GM23338 (cell line): ENCODE results near the gene LRATD1. TPM values are rescaled to one million over a fixed set of nuclear protein-coding genes. Genes with fewer than 3 reads are reported as not detected.

Source experiments
- ATAC-seq: fragments of 200-7000 bp; cut with Tn5 transposase; 3 replicates; pipeline ENCODE4 v1.9.1; 2020
- DNase-seq: peaks from one replicate; pipeline ENCODE4 v3.0.0-alpha.2; 2015; ENCODE audit warnings: low spot score
- H2AFZ ChIP-seq: fragments of 200-600 bp; sonication (generic); 2 replicates; pipeline ENCODE4 v1.8.0; 2016; ENCODE audit warnings: antibody characterized with exemption, mild to moderate bottlenecking, moderate library complexity
- H3F3A ChIP-seq: fragments of 200-600 bp; sonication (generic); replicated peaks from 2 replicates; pipeline ENCODE4 v1.8.0; 2017; ENCODE audit warnings: antibody characterized with exemption, mixed run types, low read depth
- H3K27ac ChIP-seq: fragments of 200-600 bp; sonication (generic); 2 replicates; pipeline ENCODE4 v1.6.1; 2016; ENCODE audit warnings: low read depth
- H3K27me3 ChIP-seq: fragments of 200-600 bp; sonication (generic); 2 replicates; pipeline ENCODE4 v1.8.0; 2016; ENCODE audit warnings: mild to moderate bottlenecking, mixed run types, moderate library complexity; ENCODE audit not compliant: insufficient read depth
- H3K36me3 ChIP-seq: fragments of 200-600 bp; sonication (generic); 2 replicates; pipeline ENCODE4 v1.8.0; 2016; ENCODE audit warnings: mild to moderate bottlenecking; ENCODE audit not compliant: insufficient read depth
- H3K4me1 ChIP-seq: fragments of 200-600 bp; sonication (generic); 2 replicates; pipeline ENCODE4 v1.8.0; 2016; ENCODE audit warnings: mild to moderate bottlenecking, moderate library complexity; ENCODE audit not compliant: insufficient read depth
- H3K4me2 ChIP-seq: fragments of 200-600 bp; sonication (generic); 2 replicates; pipeline ENCODE4 v1.7.1; 2017; ENCODE audit warnings: mixed run types
- H3K4me3 ChIP-seq: fragments of 200-600 bp; sonication (generic); 2 replicates; pipeline ENCODE4 v1.6.1; 2016; ENCODE audit warnings: mixed run types
- H3K79me2 ChIP-seq: fragments of 200-600 bp; sonication (generic); replicated peaks from 2 replicates; pipeline ENCODE4 v1.8.0; 2017; ENCODE audit warnings: mild to moderate bottlenecking; ENCODE audit not compliant: insufficient read depth
- H3K9me2 ChIP-seq: fragments of 200-600 bp; sonication (generic); 2 replicates; pipeline ENCODE4 v1.8.0; 2017; ENCODE audit not compliant: insufficient read depth
- H4K20me1 ChIP-seq: fragments of 200-600 bp; sonication (generic); replicated peaks from 2 replicates; pipeline ENCODE4 v1.8.0; 2017; ENCODE audit warnings: mild to moderate bottlenecking; ENCODE audit not compliant: insufficient read depth
- H3K27ac Mint-ChIP-seq: 2 replicates; pipeline ENCODE4 v1.8.0; 2020; ENCODE audit warnings: inconsistent platforms, mild to moderate bottlenecking, moderate library complexity, mixed read lengths
- H3K27me3 Mint-ChIP-seq: 3 replicates; pipeline ENCODE4 v1.8.0; 2022; ENCODE audit warnings: low read depth, mild to moderate bottlenecking, moderate library complexity, mixed read lengths, inconsistent platforms; ENCODE audit not compliant: insufficient read depth, poor library complexity
- H3K36me3 Mint-ChIP-seq: 3 replicates; pipeline ENCODE4 v1.8.0; 2021; ENCODE audit warnings: low read depth, mild to moderate bottlenecking, inconsistent platforms, moderate library complexity, mixed read lengths
- H3K4me1 Mint-ChIP-seq: 3 replicates; pipeline ENCODE4 v1.8.0; 2020; ENCODE audit warnings: mild to moderate bottlenecking, inconsistent platforms, mixed read lengths
- H3K4me3 Mint-ChIP-seq: 3 replicates; pipeline ENCODE4 v1.8.0; 2021; ENCODE audit warnings: moderate library complexity, mild to moderate bottlenecking, inconsistent platforms, mixed read lengths
- H3K9me3 Mint-ChIP-seq: 3 replicates; pipeline ENCODE4 v1.8.0; 2020; ENCODE audit warnings: moderate library complexity, mild to moderate bottlenecking, inconsistent platforms, mixed read lengths
- CREB1 ChIP-seq: fragments of 250-450 bp; sonication (Bioruptor Pico); IDR thresholded peaks from 2 replicates; pipeline ENCODE4 v1.5.0; 2020; ENCODE audit warnings: low read depth, mild to moderate bottlenecking, moderate library complexity
- EZH2 ChIP-seq: fragments of 200-600 bp; sonication (generic); IDR thresholded peaks from one replicate; pipeline ENCODE4 v1.8.0; 2017; ENCODE audit warnings: antibody characterized with exemption, mild to moderate bottlenecking, low read depth; ENCODE audit not compliant: unreplicated experiment
- EZH2phosphoT487 ChIP-seq: fragments of 200-600 bp; sonication (generic); IDR thresholded peaks from one replicate; pipeline ENCODE4 v1.8.1; 2018; ENCODE audit warnings: antibody characterized with exemption; ENCODE audit not compliant: unreplicated experiment
- JUNB ChIP-seq: IDR thresholded peaks from one replicate; pipeline ENCODE4 v1.6.1; 2016; ENCODE audit warnings: antibody characterized with exemption; ENCODE audit not compliant: unreplicated experiment
- NANOG ChIP-seq: IDR thresholded peaks from 2 replicates; pipeline ENCODE4 v1.6.1; 2016; ENCODE audit warnings: antibody characterized with exemption, borderline replicate concordance
- POLR2AphosphoS5 ChIP-seq: IDR thresholded peaks from 2 replicates; pipeline ENCODE4 v1.6.1; 2016; ENCODE audit warnings: antibody characterized with exemption, low read depth
- STAT1 ChIP-seq: IDR thresholded peaks from one replicate; pipeline ENCODE4 v1.6.1; 2016; ENCODE audit warnings: antibody characterized with exemption; ENCODE audit not compliant: unreplicated experiment
- ZNF114 ChIP-seq: fragments of 250-450 bp; sonication (Bioruptor Pico); IDR thresholded peaks from 2 replicates; pipeline ENCODE4 v1.5.0; 2020; ENCODE audit warnings: mild to moderate bottlenecking, moderate library complexity
- ZNF331 ChIP-seq: fragments of 250-450 bp; sonication (Bioruptor Pico); IDR thresholded peaks from 2 replicates; pipeline ENCODE4 v1.5.0; 2020; ENCODE audit warnings: low read depth, mild to moderate bottlenecking, moderate library complexity
- polyA plus RNA-seq: library from polyadenylated mRNA; unstranded; fragments of >200 nt; fragmentation: Nextera tagmentation; extraction: Ambion mirVana; gene quantifications from 2 replicates; pipeline ENCODE4 v1.2.1, GENCODE V29; 2016
- total RNA-seq: library from RNA; depleted of rRNA; stranded (reverse); fragments of >200 nt; shearing (Covaris generic); gene quantifications from 2 replicates; pipeline ENCODE4 v1.2.3, GENCODE V29; 2014
- TF ChIP-seq, protein P1 (sequence below): IDR thresholded peaks from 2 replicates; pipeline ENCODE4 v1.6.1; 2016; ENCODE audit warnings: antibody characterized with exemption
- TF ChIP-seq, protein P2 (sequence below), 2 experiments: fragments of 200-600 bp in 1 of 2; sonication (generic) in 1 of 2; conservative IDR thresholded peaks; 2 replicates each; pipeline versions ENCODE4 v1.5.1 to v1.6.1; 2016 to 2017; ENCODE audit warnings: antibody characterized with exemption in 2 of 2, low read depth in 2 of 2, mild to moderate bottlenecking in 2 of 2, moderate library complexity in 1 of 2
- TF ChIP-seq, protein P3 (sequence below): IDR thresholded peaks from one replicate; pipeline ENCODE4 v1.6.1; 2018; ENCODE audit warnings: antibody characterized with exemption; ENCODE audit not compliant: unreplicated experiment
- TF ChIP-seq, protein P4 (sequence below): fragments of 250-450 bp; sonication (Bioruptor Pico); IDR thresholded peaks from 2 replicates; pipeline ENCODE4 v1.5.0; 2020; ENCODE audit warnings: mild to moderate bottlenecking, moderate library complexity

Gene LRATD1
- total and polyA plus RNA-seq, 2 experiments from 2014 or later = 2.7 to 5.7 TPM

DNA sequence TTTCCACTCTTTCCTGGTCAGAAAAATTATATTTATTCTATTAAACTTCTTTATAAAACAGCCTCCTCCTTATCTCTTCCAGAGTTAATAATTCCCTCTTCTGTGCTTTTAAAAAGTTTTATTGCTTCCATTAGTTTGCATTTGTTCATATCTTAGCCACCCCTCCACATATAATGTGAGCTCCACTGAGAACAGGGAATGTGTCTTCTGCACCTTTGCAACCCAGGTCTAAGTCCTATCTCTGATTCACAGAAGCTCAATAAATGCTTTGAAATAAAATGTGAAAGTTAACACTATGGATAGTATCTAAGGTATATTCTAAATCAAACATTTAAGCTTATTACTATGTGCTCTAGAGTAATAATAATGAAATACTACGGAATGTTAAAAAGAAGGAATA, 9.3 kb upstream of the LRATD1 start:
- Histone ChIP-seq H3K4me1 (no peaks in the 10 kb centered on the region), H3K4me3 (no peak overlapping the region), H3K9me2 (peaks cover 4% of the 10 kb centered on the region; the same call in 1 of the 2 replicates), H3K4me2 (no peak overlapping the region), H3K27ac (no peak overlapping the region), H3K27me3 (no peaks in the 10 kb centered on the region), H4K20me1 (no peaks in the 10 kb centered on the region), H2AFZ (no peak overlapping the region), H3K79me2 (no peaks in the 10 kb centered on the region), H3F3A (no peaks in the 10 kb centered on the region), H3K36me3 (no peaks in the 10 kb centered on the region)
- no peaks in the 10 kb centered on the region for H3K27me3 Mint-ChIP-seq
- ATAC-seq (no peak), DNase-seq (no peak)
- no peaks in the 10 kb centered on the region for H3K4me1 Mint-ChIP-seq
- H3K4me3 Mint-ChIP-seq = no peak overlapping the region
- TF ChIP-seq EZH2 (no peak), STAT1 (no peak), ZNF114 (CRISPR knock-in tag) (no peak), CREB1 (CRISPR knock-in tag) (no peak), NANOG (no peak), EZH2phosphoT487 (no peak), ZNF331 (CRISPR knock-in tag) (no peak), JUNB (no peak), POLR2AphosphoS5 (no peak)
- TF ChIP-seq, protein P1, sequence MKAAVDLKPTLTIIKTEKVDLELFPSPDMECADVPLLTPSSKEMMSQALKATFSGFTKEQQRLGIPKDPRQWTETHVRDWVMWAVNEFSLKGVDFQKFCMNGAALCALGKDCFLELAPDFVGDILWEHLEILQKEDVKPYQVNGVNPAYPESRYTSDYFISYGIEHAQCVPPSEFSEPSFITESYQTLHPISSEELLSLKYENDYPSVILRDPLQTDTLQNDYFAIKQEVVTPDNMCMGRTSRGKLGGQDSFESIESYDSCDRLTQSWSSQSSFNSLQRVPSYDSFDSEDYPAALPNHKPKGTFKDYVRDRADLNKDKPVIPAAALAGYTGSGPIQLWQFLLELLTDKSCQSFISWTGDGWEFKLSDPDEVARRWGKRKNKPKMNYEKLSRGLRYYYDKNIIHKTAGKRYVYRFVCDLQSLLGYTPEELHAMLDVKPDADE = no peak
- TF ChIP-seq, protein P2, sequence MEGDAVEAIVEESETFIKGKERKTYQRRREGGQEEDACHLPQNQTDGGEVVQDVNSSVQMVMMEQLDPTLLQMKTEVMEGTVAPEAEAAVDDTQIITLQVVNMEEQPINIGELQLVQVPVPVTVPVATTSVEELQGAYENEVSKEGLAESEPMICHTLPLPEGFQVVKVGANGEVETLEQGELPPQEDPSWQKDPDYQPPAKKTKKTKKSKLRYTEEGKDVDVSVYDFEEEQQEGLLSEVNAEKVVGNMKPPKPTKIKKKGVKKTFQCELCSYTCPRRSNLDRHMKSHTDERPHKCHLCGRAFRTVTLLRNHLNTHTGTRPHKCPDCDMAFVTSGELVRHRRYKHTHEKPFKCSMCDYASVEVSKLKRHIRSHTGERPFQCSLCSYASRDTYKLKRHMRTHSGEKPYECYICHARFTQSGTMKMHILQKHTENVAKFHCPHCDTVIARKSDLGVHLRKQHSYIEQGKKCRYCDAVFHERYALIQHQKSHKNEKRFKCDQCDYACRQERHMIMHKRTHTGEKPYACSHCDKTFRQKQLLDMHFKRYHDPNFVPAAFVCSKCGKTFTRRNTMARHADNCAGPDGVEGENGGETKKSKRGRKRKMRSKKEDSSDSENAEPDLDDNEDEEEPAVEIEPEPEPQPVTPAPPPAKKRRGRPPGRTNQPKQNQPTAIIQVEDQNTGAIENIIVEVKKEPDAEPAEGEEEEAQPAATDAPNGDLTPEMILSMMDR (conservative IDR thresholded peaks at IDR 0.05; ENCODE audit: low read depth in 2 of 2) = no peak
- TF ChIP-seq, protein P3, sequence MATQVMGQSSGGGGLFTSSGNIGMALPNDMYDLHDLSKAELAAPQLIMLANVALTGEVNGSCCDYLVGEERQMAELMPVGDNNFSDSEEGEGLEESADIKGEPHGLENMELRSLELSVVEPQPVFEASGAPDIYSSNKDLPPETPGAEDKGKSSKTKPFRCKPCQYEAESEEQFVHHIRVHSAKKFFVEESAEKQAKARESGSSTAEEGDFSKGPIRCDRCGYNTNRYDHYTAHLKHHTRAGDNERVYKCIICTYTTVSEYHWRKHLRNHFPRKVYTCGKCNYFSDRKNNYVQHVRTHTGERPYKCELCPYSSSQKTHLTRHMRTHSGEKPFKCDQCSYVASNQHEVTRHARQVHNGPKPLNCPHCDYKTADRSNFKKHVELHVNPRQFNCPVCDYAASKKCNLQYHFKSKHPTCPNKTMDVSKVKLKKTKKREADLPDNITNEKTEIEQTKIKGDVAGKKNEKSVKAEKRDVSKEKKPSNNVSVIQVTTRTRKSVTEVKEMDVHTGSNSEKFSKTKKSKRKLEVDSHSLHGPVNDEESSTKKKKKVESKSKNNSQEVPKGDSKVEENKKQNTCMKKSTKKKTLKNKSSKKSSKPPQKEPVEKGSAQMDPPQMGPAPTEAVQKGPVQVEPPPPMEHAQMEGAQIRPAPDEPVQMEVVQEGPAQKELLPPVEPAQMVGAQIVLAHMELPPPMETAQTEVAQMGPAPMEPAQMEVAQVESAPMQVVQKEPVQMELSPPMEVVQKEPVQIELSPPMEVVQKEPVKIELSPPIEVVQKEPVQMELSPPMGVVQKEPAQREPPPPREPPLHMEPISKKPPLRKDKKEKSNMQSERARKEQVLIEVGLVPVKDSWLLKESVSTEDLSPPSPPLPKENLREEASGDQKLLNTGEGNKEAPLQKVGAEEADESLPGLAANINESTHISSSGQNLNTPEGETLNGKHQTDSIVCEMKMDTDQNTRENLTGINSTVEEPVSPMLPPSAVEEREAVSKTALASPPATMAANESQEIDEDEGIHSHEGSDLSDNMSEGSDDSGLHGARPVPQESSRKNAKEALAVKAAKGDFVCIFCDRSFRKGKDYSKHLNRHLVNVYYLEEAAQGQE = no peak
- TF ChIP-seq, protein P4, sequence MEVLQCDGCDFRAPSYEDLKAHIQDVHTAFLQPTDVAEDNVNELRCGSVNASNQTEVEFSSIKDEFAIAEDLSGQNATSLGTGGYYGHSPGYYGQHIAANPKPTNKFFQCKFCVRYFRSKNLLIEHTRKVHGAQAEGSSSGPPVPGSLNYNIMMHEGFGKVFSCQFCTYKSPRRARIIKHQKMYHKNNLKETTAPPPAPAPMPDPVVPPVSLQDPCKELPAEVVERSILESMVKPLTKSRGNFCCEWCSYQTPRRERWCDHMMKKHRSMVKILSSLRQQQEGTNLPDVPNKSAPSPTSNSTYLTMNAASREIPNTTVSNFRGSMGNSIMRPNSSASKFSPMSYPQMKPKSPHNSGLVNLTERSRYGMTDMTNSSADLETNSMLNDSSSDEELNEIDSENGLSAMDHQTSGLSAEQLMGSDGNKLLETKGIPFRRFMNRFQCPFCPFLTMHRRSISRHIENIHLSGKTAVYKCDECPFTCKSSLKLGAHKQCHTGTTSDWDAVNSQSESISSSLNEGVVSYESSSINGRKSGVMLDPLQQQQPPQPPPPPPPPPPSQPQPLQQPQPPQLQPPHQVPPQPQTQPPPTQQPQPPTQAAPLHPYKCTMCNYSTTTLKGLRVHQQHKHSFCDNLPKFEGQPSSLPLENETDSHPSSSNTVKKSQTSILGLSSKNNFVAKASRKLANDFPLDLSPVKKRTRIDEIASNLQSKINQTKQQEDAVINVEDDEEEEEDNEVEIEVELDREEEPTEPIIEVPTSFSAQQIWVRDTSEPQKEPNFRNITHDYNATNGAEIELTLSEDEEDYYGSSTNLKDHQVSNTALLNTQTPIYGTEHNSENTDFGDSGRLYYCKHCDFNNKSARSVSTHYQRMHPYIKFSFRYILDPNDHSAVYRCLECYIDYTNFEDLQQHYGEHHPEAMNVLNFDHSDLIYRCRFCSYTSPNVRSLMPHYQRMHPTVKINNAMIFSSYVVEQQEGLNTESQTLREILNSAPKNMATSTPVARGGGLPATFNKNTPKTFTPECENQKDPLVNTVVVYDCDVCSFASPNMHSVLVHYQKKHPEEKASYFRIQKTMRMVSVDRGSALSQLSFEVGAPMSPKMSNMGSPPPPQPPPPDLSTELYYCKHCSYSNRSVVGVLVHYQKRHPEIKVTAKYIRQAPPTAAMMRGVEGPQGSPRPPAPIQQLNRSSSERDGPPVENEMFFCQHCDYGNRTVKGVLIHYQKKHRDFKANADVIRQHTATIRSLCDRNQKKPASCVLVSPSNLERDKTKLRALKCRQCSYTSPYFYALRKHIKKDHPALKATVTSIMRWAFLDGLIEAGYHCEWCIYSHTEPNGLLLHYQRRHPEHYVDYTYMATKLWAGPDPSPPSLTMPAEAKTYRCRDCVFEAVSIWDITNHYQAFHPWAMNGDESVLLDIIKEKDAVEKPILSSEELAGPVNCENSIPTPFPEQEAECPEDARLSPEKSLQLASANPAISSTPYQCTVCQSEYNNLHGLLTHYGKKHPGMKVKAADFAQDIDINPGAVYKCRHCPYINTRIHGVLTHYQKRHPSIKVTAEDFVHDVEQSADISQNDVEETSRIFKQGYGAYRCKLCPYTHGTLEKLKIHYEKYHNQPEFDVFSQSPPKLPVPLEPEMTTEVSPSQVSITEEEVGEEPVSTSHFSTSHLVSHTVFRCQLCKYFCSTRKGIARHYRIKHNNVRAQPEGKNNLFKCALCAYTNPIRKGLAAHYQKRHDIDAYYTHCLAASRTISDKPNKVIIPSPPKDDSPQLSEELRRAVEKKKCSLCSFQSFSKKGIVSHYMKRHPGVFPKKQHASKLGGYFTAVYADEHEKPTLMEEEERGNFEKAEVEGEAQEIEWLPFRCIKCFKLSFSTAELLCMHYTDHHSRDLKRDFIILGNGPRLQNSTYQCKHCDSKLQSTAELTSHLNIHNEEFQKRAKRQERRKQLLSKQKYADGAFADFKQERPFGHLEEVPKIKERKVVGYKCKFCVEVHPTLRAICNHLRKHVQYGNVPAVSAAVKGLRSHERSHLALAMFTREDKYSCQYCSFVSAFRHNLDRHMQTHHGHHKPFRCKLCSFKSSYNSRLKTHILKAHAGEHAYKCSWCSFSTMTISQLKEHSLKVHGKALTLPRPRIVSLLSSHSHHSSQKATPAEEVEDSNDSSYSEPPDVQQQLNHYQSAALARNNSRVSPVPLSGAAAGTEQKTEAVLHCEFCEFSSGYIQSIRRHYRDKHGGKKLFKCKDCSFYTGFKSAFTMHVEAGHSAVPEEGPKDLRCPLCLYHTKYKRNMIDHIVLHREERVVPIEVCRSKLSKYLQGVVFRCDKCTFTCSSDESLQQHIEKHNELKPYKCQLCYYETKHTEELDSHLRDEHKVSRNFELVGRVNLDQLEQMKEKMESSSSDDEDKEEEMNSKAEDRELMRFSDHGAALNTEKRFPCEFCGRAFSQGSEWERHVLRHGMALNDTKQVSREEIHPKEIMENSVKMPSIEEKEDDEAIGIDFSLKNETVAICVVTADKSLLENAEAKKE (CRISPR knock-in tag) = no peak
- no peaks in the 10 kb centered on the region for H3K36me3 Mint-ChIP-seq
- H3K27ac Mint-ChIP-seq = no peak overlapping the region
- H3K9me3 Mint-ChIP-seq = no peaks in the 10 kb centered on the region
